ENCODE measurements around the gene TRIM51.
"Not testable (repeated sequence)": the region's sequence is repeated elsewhere in the genome, so short reads cannot be mapped to it uniquely, and the experiment has no call there.

Gene TRIM51, protein sequence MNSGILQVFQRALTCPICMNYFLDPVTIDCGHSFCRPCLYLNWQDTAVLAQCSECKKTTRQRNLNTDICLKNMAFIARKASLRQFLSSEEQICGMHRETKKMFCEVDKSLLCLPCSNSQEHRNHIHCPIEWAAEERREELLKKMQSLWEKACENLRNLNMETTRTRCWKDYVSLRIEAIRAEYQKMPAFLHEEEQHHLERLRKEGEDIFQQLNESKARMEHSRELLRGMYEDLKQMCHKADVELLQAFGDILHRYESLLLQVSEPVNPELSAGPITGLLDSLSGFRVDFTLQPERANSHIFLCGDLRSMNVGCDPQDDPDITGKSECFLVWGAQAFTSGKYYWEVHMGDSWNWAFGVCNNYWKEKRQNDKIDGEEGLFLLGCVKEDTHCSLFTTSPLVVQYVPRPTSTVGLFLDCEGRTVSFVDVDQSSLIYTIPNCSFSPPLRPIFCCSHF

DNA sequence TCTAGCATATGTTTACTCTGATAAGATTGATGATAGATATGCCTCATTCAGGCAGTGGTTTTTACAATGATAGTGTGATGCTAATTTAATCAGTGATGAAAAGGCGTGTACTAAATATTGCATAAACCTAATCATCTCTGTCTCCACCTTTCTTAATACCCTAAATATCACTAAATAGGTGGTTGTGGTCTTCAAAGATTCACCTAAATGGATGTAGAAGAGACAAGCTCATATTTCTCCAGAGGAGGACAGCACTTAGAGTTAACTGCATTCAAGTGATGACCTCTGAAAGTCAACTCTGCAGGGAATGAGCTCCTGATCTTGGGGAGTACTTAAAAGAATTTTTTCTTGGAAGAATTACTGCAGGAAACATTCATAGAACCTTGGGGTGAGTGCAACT lies at the start of gene TRIM51:
TRIM51 (plus strand) TSS at position 301 of the 400 bp plus-strand sequence. CDS start 2,132 bp downstream, outside the sequence.
- not testable (repeated sequence) for DNase-seq (ENCODE audit: extremely low read depth in 1 of 2, low read depth in 1 of 2)

DNA sequence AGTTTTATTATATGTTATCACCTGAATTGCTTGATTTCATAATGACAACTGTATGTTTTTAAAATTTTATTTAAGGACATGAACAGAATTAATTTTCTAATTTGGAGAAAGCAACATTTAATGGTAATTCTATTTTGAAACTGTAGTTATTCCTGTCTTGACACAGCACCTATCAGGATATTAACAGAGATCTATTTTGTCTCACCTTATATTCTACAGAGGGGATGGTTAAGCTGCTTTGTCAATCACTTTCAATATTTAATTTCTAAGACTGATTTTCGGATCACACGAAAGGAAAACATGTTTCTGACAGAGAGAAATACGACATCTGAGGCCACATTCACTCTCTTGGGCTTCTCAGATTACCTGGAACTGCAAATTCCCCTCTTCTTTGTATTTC lies 44.6 kb upstream of the TRIM51 start, which contains the start of gene OR5D16:
OR5D16 (plus strand) TSS at position 301 of the 400 bp plus-strand sequence; CDS start at position 301, 0 bp downstream.
- no peak for DNase-seq (ENCODE audit: extremely low read depth in 1 of 2, low read depth in 1 of 2)

DNA sequence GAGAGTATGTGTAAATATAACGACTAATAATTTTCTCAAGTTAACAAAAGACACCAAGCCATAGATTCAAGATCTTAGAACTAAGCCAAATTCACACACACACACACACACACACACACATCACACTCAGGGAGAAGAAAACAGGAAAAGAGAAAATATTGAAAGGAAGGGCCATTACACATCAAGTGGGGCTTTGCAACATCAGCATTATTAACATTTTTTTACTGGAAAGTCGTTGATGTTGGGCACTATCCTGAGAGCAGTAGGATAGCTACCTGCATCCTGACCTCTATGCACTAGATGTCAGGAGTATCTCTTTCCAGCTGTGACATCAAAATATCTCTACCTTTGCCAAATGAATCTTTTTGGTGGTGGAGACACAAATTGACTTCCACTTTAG lies 35.6 kb upstream of the TRIM51 start:
- no peak for DNase-seq (ENCODE audit: extremely low read depth in 1 of 2, low read depth in 1 of 2)

DNA sequence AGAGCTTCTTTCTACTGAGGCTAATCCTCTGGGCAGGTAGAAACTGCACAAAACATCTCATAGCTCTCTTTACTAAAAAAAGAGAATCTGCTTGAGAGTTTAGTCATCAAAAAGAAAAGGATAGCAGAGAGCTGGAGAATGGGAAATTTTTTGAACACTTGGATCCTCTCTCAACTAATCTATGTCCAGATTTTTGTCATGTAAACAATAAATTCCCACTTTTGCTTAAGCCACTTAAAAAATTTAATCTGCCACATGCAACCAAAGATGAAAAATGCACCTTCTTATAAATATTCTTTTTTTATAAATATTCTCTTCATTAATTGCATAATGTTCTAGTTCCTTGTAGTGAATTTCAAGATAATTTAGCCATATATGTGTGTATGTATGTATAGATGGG lies 34.1 kb upstream of the TRIM51 start:
- no peak for DNase-seq (ENCODE audit: extremely low read depth in 1 of 2, low read depth in 1 of 2)

DNA sequence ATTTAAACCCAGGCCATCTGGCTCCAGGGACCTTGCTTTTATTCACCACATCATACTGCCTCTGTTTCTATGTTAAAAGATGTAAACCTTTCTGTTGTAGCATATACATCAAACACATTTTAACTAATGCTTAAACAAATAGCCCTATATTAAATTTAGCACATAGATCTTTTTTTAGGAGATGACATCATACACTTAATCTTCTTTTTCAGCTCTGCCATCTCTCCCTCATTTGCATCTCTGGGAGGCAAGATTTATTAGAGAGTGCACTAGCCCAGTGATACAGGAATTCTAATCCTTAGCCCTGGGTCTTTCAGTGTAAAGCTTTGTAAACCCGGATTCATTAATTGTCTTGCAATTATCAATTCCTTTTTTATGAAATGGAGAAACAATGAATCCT lies 31.0 kb upstream of the TRIM51 start:
- DNase-seq (ENCODE audit: extremely low read depth in 1 of 2, low read depth in 1 of 2), result no peak

DNA sequence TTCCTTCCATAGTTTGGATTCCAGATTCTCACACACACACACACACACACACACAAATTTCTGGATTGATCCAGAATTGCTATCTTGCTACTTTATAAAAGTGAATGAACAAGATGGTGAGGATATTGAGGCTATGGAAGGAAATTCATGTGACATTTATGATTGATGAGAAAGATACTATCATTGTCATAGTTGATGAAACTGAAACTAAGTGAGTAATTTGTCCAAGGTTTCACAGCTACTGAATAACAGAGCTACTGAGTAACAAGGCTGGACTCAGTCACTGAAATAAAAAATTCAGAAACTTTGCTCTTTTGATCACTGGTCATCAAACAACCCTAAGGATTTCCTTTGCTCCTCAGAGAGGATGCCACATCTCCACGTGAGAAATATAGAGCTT lies 28.4 kb upstream of the TRIM51 start:
- DNase-seq (ENCODE audit: extremely low read depth in 1 of 2, low read depth in 1 of 2), result no peak

DNA sequence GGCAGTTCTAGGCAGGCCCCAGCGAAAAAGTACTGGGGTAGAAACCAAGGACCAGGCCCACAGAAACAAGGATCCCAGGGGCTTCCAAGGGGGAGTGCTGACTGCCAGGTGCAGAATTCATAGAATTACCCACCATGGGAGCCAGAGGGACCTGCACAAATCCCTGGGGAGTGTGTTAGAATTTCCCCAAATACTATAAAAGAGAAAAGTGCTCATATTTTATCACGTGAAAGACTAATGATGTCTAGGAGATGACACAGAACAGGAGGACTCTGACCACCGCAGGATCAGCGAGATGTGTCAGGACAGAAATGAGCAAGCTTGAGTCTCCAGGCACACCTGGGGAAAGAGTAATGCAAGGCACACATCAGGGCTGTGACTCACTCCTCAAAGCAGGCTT lies 15.7 kb upstream of the TRIM51 start:
- not testable (repeated sequence) for DNase-seq (ENCODE audit: extremely low read depth in 1 of 2, low read depth in 1 of 2)

DNA sequence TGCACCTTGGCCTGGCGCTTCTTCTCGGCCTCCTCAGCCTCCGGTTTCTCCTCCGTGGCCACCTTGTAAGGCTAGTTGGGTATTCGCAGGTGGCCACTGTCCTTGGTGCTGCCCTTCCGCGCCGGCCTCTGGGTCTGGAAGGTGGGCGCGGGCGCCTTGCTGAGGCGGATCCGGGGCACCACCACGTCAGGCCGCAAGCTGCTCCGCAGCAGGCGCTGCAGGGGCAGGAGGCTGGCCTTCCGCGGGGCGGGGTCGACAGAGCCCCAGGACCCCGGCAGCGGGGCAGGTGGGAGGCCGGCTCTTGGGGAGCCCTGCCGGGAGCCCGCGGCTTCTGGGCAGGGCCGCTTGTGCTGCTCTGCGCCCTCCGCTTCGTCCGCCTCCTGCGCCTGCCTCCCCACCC lies 10.4 kb upstream of the TRIM51 start:
- not testable (repeated sequence) for DNase-seq (ENCODE audit: extremely low read depth in 1 of 2, low read depth in 1 of 2)

DNA sequence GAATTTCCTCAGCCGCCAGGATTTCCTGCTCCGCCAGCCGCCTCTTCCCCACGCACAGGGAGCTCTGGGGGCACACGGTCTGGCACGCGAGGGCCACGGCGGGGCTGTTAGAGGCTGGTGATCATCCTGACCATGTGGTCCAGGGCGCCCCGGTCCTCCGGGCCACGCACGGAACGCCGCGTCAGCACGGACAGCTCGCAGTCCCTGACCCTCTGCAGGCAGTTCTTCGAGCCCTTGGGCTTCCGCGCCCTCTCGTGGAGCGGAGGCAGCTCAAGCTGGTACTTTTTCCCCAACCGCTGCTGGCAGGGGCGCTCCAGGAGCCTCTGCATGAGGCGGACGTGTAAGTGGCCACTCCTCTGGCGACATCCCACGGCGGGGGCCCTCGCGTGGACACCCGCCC lies 10.0 kb upstream of the TRIM51 start:
- not testable (repeated sequence) for DNase-seq (ENCODE audit: extremely low read depth in 1 of 2, low read depth in 1 of 2)

DNA sequence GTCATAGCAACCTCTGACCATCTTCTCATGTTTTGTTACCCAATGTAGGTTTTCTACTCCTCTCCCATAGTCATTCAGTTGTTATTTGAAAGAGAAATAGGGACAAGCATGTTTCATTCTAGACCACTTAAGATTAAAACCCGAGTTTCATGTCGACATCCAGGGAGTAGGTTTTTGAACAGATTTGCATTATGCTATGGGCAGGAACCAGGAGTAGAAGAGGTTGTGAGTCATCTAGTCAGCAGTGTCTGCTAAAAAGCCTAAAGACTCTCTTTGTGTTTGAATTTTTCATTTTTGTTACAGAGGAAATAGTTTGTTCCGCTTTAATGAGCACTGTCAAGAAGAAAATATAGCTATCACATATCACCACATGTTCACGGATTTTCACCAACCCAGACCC lies 1.9 kb downstream of the TRIM51 start:
- not testable (repeated sequence) for DNase-seq (ENCODE audit: extremely low read depth in 1 of 2, low read depth in 1 of 2)

DNA sequence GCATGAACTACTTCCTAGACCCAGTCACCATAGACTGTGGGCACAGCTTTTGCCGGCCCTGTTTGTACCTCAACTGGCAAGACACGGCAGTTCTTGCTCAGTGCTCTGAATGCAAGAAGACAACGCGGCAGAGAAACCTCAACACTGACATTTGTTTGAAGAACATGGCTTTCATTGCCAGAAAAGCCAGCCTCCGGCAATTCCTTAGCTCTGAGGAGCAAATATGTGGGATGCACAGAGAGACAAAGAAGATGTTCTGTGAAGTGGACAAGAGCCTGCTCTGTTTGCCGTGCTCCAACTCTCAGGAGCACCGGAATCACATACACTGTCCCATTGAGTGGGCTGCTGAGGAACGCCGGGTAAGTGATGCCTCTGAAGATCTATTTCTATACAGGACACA lies 2.4 kb downstream of the TRIM51 start:
- not testable (repeated sequence) for DNase-seq (ENCODE audit: extremely low read depth in 1 of 2, low read depth in 1 of 2)

DNA sequence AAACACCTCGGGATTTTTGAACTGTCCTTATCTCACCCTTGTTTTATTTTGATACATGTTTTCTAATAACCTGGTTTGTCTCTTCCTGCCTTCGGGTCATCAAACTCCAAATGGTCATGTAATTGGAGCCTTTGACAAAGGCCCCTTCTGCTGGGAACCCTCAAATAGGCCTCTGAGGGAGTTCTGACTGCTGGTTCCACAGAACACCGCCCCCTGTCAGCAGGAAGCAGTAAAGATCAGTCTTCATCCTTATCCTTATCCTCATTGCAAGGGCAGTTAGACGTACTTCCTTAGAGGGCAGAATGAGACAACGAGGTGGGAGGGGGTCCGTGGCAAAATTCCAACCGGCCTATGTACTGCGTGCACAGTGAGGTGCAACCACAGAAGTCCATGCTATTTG lies 12.1 kb downstream of the TRIM51 start:
- no peak for DNase-seq (ENCODE audit: extremely low read depth in 1 of 2, low read depth in 1 of 2)

DNA sequence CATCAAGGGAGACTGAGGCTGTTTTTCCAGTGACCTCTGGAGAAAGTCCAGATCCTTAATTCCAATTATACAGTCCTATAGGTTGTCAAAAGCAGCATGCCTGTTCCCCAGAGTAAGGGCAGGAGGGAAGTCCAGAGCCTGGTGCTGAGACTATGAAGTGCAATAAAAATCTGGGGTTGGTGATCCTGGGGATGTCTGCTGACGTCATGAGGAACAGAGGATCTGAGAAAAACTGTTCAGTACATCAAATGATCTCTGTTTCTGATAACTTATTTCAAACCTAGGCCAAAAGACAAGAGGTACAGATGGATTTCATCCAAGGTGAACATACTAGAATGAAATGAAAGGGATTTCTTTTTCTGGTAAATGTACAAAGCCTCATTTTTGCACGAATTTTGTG lies 19.2 kb downstream of the TRIM51 start:
- no peak for DNase-seq (ENCODE audit: extremely low read depth in 1 of 2, low read depth in 1 of 2)

DNA sequence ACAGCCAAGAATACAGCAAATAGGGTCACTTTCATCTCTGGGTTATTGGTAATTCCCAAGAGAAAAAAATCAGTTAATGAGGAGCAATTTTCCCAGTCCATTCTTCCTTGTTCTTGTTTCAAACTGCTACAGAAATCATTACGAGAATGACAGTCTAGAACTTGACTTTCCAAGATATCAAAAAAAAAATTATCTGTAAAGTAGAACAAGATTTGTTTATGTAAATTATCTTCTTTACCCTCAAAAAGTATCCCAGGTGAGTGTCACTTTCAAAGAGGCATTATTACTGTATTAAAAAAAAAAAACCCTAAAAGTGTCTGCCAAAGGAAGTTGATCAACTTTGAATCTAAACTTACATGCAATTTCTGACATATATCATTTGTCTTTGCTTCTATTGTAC lies 31.4 kb downstream of the TRIM51 start, which contains the start of gene OR5W2:
OR5W2 (minus strand) TSS at position 101 of the 400 bp plus-strand sequence; CDS start at position 101, 0 bp downstream.
- no peak for DNase-seq (ENCODE audit: extremely low read depth in 1 of 2, low read depth in 1 of 2)

DNA sequence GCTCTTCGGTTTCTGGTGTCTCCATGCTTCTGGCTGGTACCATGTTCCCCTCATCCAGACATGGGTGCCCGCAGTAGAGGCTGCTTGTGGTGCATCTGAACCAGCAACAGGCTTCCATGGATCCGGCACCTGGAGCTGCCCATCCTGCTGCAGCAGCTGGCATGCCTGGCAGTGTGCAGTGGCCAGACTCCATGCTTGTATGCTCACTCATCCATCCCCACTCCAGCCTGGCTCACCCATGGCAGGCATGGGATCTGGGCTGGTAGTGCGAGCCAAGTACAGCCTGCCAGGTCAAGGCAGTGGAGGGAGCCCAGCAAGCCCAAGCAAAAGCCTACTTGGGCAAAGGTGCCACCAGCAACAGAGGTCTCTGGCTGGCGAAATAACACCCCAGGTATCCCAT lies 37.4 kb downstream of the TRIM51 start:
- no peak for DNase-seq (ENCODE audit: extremely low read depth in 1 of 2, low read depth in 1 of 2)

DNA sequence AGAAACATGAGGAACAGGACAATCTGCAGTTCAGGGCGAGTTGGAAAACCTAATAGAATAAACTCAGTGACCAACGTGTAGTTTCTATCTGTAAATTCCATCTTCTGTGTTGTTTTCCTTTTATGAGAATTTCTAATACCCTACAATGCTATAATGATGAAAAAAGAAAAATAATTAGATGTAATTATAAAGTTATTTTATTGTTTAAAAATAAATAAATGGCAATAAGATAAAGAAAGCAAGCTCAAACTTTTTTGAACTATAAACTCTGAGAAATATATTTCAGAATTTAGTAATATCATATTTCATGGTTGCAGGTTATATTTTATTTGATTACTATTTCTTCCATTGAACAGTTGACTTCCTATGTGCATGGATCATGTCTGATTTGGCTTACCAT lies 53.2 kb downstream of the TRIM51 start, which contains the start of gene OR5I1:
OR5I1 (minus strand) TSS at position 101 of the 400 bp plus-strand sequence; CDS start at position 101, 0 bp downstream.
- DNase-seq (ENCODE audit: extremely low read depth in 1 of 2, low read depth in 1 of 2), result no peak
